ENCODE measurements around the gene SLC39A7.

Gene SLC39A7

GRCh38 chr6:33204165-33204414 is 3.4 kb downstream of the SLC39A7 start:
- DNase-seq (ENCODE audit: low read depth in 4 of 4, low spot score in 1 of 4) = no peak

- DNase-seq (ENCODE audit: low read depth in 4 of 4, low spot score in 1 of 4) = peak; percentile 73 to 95 (median 85)
Observed at GRCh38 chr6:33204415-33205190, 3.9 kb downstream of the SLC39A7 start, which contains the start of gene HSD17B8. HSD17B8 (plus strand) TSS chr6:33204655; CDS start chr6:33204669, 14 bp downstream.

GRCh38 chr6:33205191-33206026 is 4.7 kb downstream of the SLC39A7 start:
- no peak for DNase-seq (ENCODE audit: low read depth in 4 of 4, low spot score in 1 of 4)

GRCh38 chr6:33206027-33206863 is 5.6 kb downstream of the SLC39A7 start:
- DNase-seq (ENCODE audit: low read depth in 4 of 4, low spot score in 1 of 4) = no peak

GRCh38 chr6:33206864-33207551 is 6.3 kb downstream of the SLC39A7 start:
- no peak for DNase-seq (ENCODE audit: low read depth in 4 of 4, low spot score in 1 of 4)

GRCh38 chr6:33207552-33208090 is 7.0 kb downstream of the SLC39A7 start:
- DNase-seq (ENCODE audit: low read depth in 4 of 4, low spot score in 1 of 4) = no peak

GRCh38 chr6:33208091-33208967 is 7.7 kb downstream of the SLC39A7 start, which contains the start of gene RING1:
RING1 (plus strand) TSS chr6:33208500; CDS start chr6:33208823, 323 bp downstream.
- DNase-seq (ENCODE audit: low read depth in 4 of 4, low spot score in 1 of 4) = peak; percentile 65 to 83 (median 74)

- DNase-seq (ENCODE audit: low read depth in 4 of 4, low spot score in 1 of 4) = no peak
Observed at GRCh38 chr6:33209856-33210255, 9.2 kb downstream of the SLC39A7 start.

- DNase-seq (ENCODE audit: low read depth in 4 of 4, low spot score in 1 of 4) = no peak
Observed at GRCh38 chr6:33211136-33211535, 10.5 kb downstream of the SLC39A7 start.

GRCh38 chr6:33211666-33212422 is 11.2 kb downstream of the SLC39A7 start:
- DNase-seq (ENCODE audit: low read depth in 4 of 4, low spot score in 1 of 4) = no peak

GRCh38 chr6:33212857-33213165 is 12.1 kb downstream of the SLC39A7 start:
- no peak for DNase-seq (ENCODE audit: low read depth in 4 of 4, low spot score in 1 of 4)

GRCh38 chr6:33213166-33213988 is 12.7 kb downstream of the SLC39A7 start:
- no peak for DNase-seq (ENCODE audit: low read depth in 4 of 4, low spot score in 1 of 4)

- no peak for DNase-seq (ENCODE audit: low read depth in 4 of 4, low spot score in 1 of 4)
Observed at GRCh38 chr6:33213989-33214335, 13.3 kb downstream of the SLC39A7 start.

GRCh38 chr6:33215271-33216116 is 14.8 kb downstream of the SLC39A7 start:
- no peak for DNase-seq (ENCODE audit: low read depth in 4 of 4, low spot score in 1 of 4)

- DNase-seq (ENCODE audit: low read depth in 4 of 4, low spot score in 1 of 4) = no peak
Observed at GRCh38 chr6:33216117-33216649, 15.5 kb downstream of the SLC39A7 start.

- DNase-seq (ENCODE audit: low read depth in 4 of 4, low spot score in 1 of 4) = no peak
Observed at GRCh38 chr6:33217246-33217645, 16.6 kb downstream of the SLC39A7 start.

GRCh38 chr6:33217681-33218080 is 17.0 kb downstream of the SLC39A7 start:
- no peak for DNase-seq (ENCODE audit: low read depth in 4 of 4, low spot score in 1 of 4)
